Kidney (tissue), 14 donors: Measurements from ENCODE around the gene ELF3. TPM values are rescaled to one million over a fixed set of nuclear protein-coding genes. Genes with fewer than 3 reads are reported as not detected.

Source experiments
- DNase-seq, 5 donors: peaks; one replicate each; pipeline ENCODE4 v3.0.0-alpha.2; 2013 to 2020
- FAIRE-seq: peaks from 2 replicates; lab custom pipeline; 2012; peaks lifted over from hg19 to GRCh38; lab: Jason Lieb, UNC
- H3K27ac ChIP-seq, 2 donors: one replicate each; pipeline ENCODE4 v1.7.0; 2013; ENCODE audit warnings: low read depth in 2 of 2, low read length in 2 of 2, inconsistent platforms in 1 of 2
- H3K27me3 ChIP-seq: one replicate; pipeline ENCODE4 v1.7.1; 2013; ENCODE audit warnings: low read length, inconsistent platforms; ENCODE audit not compliant: control insufficient read depth, insufficient read depth
- H3K36me3 ChIP-seq, 3 donors: one replicate each; pipeline versions ENCODE4 v1.7.0 to v1.7.1; 2013; ENCODE audit warnings: low read length in 3 of 3, control low read depth in 1 of 3, inconsistent platforms in 1 of 3; ENCODE audit not compliant: insufficient read depth in 3 of 3, control insufficient read depth in 2 of 3
- H3K4me1 ChIP-seq, 3 donors: one replicate each; pipeline versions ENCODE4 v1.7.0 to v1.7.1; 2013; ENCODE audit warnings: low read length in 3 of 3, inconsistent platforms in 1 of 3, low read depth in 1 of 3; ENCODE audit not compliant: control insufficient read depth in 2 of 3, insufficient read depth in 2 of 3
- H3K4me3 ChIP-seq, 3 donors: one replicate each; pipeline versions ENCODE4 v1.7.0 to v1.8.1; 2013; ENCODE audit warnings: low read length in 3 of 3, control low read depth in 1 of 3, inconsistent platforms in 1 of 3
- H3K9ac ChIP-seq, 3 donors: one replicate each; pipeline versions ENCODE4 v1.7.0 to v1.7.1; 2013; ENCODE audit warnings: low read length in 3 of 3, control low read depth in 1 of 3, inconsistent platforms in 1 of 3
- H3K9me3 ChIP-seq, 3 donors: one replicate each; pipeline versions ENCODE4 v1.7.0 to v1.7.1; 2013; ENCODE audit warnings: low read length in 3 of 3, control low read depth in 1 of 3, inconsistent platforms in 1 of 3; ENCODE audit not compliant: control insufficient read depth in 2 of 3, insufficient read depth in 1 of 3
- intact Hi-C: fragments of 100-400 bp; cut with DNase I; formaldehyde crosslinking; loops from one replicate; pipeline ENCODE4 v1.11.1; 2022
- polyA plus RNA-seq: library from polyadenylated mRNA; stranded (reverse); fragments of 350-450 nt; fragmentation: Illumina TruSeq; extraction: RNeasy Lipid Tissue Mini Kit (QIAGEN cat#74804); gene quantifications from one replicate; pipeline ENCODE4 v1.2.3, GENCODE V29; 2014; ENCODE audit warnings: low read depth, low replicate concordance; ENCODE audit not compliant: insufficient read depth
- total RNA-seq: library from RNA; stranded (reverse); fragmentation: NEBNext Ultra II Directional; extraction: Animal tissue kit (Norgen Biotek cat#: 25700); gene quantifications from one replicate; pipeline ENCODE4 v1.2.1, GENCODE V29; 2021
- TF ChIP-seq, protein P1 (sequence below): IDR thresholded peaks from 3 replicates; pipeline ENCODE4 v1.5.1; 2012; ENCODE audit warnings: mild to moderate bottlenecking, moderate library complexity, borderline replicate concordance; ENCODE audit not compliant: insufficient read depth; ENCODE audit errors: extremely low read depth
- donor health status: control.
- donor health status: control.
- donor health status: control.
- donor health status: control.
- donor health status: control.
- donor health status: DM: yes; HTN: yes; CAD: no.
- donor health status: Normal renal cell carcinoma (clear cell type).

Gene ELF3
- total and polyA plus RNA-seq, 2 donors from 2014 or later = 81.8 to 400 TPM

DNA sequence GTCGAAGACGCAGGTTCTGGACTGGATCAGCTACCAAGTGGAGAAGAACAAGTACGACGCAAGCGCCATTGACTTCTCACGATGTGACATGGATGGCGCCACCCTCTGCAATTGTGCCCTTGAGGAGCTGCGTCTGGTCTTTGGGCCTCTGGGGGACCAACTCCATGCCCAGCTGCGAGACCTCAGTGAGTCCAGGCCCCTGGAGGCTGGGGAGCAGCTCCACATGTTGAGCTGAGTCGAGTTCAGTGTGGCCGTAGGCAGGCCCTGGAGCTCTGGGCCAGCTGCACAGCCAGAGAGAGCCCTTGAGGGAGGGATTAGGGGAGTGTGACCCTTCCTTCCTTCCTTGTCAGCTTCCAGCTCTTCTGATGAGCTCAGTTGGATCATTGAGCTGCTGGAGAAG, 1.6 kb downstream of the ELF3 start:
- Histone ChIP-seq H3K9ac (peak overlapping the region in 2 of 3 donors; percentile 6 to 98), H3K4me3 (peak overlapping the region; percentile 24 to 94 (median 89)), H3K27ac (peak overlapping the region; percentile 12 to 29), H3K4me1 (peaks cover 5 to 14% (median 6%) of the 10 kb centered on the region in 3 donors), H3K36me3 (peaks cover 0 to 24% (median 7%) of the 10 kb centered on the region in 3 donors), H3K9me3 (no peaks in the 10 kb centered on the region), H3K27me3 (no peaks in the 10 kb centered on the region)
- no peak for FAIRE-seq
- DNase-seq = no peak
- intact Hi-C loops = loop anchor here (5.0 kb wide), 1 partner anchor 100 kb away; no protein-coding TSS in a partner anchor
- TF ChIP-seq, protein P1, sequence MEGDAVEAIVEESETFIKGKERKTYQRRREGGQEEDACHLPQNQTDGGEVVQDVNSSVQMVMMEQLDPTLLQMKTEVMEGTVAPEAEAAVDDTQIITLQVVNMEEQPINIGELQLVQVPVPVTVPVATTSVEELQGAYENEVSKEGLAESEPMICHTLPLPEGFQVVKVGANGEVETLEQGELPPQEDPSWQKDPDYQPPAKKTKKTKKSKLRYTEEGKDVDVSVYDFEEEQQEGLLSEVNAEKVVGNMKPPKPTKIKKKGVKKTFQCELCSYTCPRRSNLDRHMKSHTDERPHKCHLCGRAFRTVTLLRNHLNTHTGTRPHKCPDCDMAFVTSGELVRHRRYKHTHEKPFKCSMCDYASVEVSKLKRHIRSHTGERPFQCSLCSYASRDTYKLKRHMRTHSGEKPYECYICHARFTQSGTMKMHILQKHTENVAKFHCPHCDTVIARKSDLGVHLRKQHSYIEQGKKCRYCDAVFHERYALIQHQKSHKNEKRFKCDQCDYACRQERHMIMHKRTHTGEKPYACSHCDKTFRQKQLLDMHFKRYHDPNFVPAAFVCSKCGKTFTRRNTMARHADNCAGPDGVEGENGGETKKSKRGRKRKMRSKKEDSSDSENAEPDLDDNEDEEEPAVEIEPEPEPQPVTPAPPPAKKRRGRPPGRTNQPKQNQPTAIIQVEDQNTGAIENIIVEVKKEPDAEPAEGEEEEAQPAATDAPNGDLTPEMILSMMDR = no peak

DNA sequence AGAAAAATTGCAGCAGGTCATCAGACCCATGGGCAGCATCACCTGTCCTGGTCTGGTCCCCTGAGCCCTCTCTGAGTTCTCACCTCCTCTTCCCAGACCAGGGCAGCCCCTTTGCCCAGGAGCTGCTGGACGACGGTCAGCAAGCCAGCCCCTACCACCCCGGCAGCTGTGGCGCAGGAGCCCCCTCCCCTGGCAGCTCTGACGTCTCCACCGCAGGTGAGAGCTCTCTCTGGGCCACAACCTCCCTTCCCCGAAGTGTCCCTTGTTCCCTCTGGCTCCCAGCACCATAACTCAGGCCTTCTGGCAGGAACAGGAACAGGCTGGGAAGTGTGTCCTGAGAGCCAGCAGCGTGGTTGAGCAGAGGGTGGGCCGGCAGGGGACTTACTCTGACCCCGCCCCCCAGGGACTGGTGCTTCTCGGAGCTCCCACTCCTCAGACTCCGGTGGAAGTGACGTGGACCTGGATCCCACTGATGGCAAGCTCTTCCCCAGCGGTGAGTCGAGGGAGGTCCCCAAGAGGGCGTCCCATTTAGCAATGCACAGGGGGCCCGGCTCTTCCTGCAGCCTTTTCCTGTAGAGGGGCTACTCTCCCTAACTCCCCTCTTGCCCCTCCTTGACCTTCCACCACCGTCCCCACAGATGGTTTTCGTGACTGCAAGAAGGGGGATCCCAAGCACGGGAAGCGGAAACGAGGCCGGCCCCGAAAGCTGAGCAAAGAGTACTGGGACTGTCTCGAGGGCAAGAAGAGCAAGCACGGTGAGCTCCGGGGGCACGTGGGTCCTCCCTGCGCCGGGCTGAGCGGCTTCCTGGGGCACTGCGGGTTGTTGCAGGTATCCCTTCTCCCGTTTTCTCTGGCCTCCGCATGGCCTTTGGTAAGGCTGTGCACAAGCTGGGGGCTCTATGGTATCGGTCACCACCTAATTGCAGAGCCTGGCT, 2.4 kb downstream of the ELF3 start:
- TF ChIP-seq, protein P1 = no peak
- intact Hi-C loops = loop anchor here (5.0 kb wide), 1 partner anchor 99 kb away; no protein-coding TSS in a partner anchor
- Histone ChIP-seq H3K4me3 (peak overlapping the region; percentile 24 to 94 (median 89)), H3K9me3 (no peaks in the 10 kb centered on the region), H3K9ac (peak overlapping the region in 1 of 3 donors; percentile 98), H3K4me1 (peaks cover 5 to 16% (median 8%) of the 10 kb centered on the region in 3 donors), H3K27me3 (no peaks in the 10 kb centered on the region), H3K27ac (peak overlapping the region; percentile 12 to 34), H3K36me3 (peaks cover 0 to 25% (median 7%) of the 10 kb centered on the region in 3 donors)
- no peak for DNase-seq
- no peak for FAIRE-seq

DNA sequence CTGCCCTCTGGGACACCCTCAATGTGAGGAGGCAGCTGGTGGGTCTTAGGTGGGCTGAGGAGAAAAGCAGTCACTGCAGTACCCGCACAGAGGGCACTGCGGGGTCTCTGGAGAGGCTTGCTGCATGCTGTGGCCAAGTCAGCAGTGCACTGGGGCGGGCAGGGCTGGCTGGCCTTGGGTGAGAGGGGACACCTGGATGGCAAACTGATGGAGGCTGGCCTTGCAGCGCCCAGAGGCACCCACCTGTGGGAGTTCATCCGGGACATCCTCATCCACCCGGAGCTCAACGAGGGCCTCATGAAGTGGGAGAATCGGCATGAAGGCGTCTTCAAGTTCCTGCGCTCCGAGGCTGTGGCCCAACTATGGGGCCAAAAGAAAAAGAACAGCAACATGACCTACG, 3.2 kb downstream of the ELF3 start:
- DNase-seq (no peak), FAIRE-seq (no peak)
- Histone ChIP-seq H3K9ac (no peak overlapping the region), H3K36me3 (peaks cover 0 to 25% (median 7%) of the 10 kb centered on the region in 3 donors), H3K4me3 (peak overlapping the region in 2 of 3 donors; percentile 33 to 89), H3K27ac (peak overlapping the region in 1 of 2 donors; percentile 34), H3K4me1 (peaks cover 5 to 21% (median 11%) of the 10 kb centered on the region in 3 donors), H3K9me3 (no peaks in the 10 kb centered on the region), H3K27me3 (no peaks in the 10 kb centered on the region)
- TF ChIP-seq, protein P1 = no peak
- intact Hi-C loops = loop anchor here (5.0 kb wide), 1 partner anchor 99 kb away; no protein-coding TSS in a partner anchor
